Liver (tissue), 9 donors: Measurements from ENCODE around the gene LAGE3. TPM values are rescaled to one million over a fixed set of nuclear protein-coding genes. Genes with fewer than 3 reads are reported as not detected.

Source experiments
- DNase-seq: peaks from one replicate; pipeline ENCODE4 v3.0.0-alpha.2; 2017; ENCODE audit warnings: low spot score
- H3K27ac ChIP-seq, 2 donors: one replicate each; pipeline ENCODE4 v1.7.0; 2013; ENCODE audit warnings: inconsistent platforms in 2 of 2, low read length in 2 of 2, control low read depth in 1 of 2, low read depth in 1 of 2, mild to moderate bottlenecking in 1 of 2
- H3K27me3 ChIP-seq, 4 donors: one replicate each; pipeline versions ENCODE4 v1.6.1 to v1.7.0; 2013; ENCODE audit warnings: low read length in 3 of 4, inconsistent platforms in 1 of 4, mild to moderate bottlenecking in 1 of 4, moderate library complexity in 1 of 4; ENCODE audit not compliant: control insufficient read depth in 4 of 4, insufficient read depth in 4 of 4
- H3K36me3 ChIP-seq, 4 donors: one replicate each; pipeline versions ENCODE4 v1.6.1 to v1.7.0; 2013; ENCODE audit warnings: low read length in 3 of 4, mild to moderate bottlenecking in 3 of 4, low read depth in 1 of 4, moderate library complexity in 1 of 4; ENCODE audit not compliant: control insufficient read depth in 4 of 4, insufficient read depth in 3 of 4
- H3K4me1 ChIP-seq, 4 donors: one replicate each; pipeline versions ENCODE4 v1.6.1 to v1.7.0; 2013; ENCODE audit warnings: low read length in 3 of 4, mild to moderate bottlenecking in 3 of 4, moderate library complexity in 1 of 4; ENCODE audit not compliant: control insufficient read depth in 4 of 4, insufficient read depth in 4 of 4
- H3K4me3 ChIP-seq, 3 donors: one replicate each; pipeline versions ENCODE4 v1.6.1 to v1.7.0; 2013; ENCODE audit warnings: low read length in 3 of 3, control low read depth in 1 of 3, low read depth in 1 of 3, mild to moderate bottlenecking in 1 of 3
- H3K9ac ChIP-seq, 2 donors: one replicate each; pipeline ENCODE4 v1.7.0; 2013; ENCODE audit warnings: low read length in 2 of 2, mild to moderate bottlenecking in 2 of 2, moderate library complexity in 2 of 2, control low read depth in 1 of 2, low read depth in 1 of 2
- H3K9me3 ChIP-seq, 4 donors: one replicate each; pipeline versions ENCODE4 v1.6.1 to v1.7.0; 2013; ENCODE audit warnings: low read length in 3 of 4; ENCODE audit not compliant: control insufficient read depth in 4 of 4
- CTCF ChIP-seq: fragments of 150-350 bp; IDR thresholded peaks from 2 replicates; pipeline ENCODE4 v1.5.1; 2017; ENCODE audit warnings: improper control_type of control experiment, low read depth, low read length; ENCODE audit not compliant: missing input control
- EGR1 ChIP-seq, 2 donors: IDR thresholded peaks; 2 replicates each; pipeline ENCODE4 v1.6.1; 2016 to 2018; ENCODE audit warnings: antibody characterized with exemption in 2 of 2, low read depth in 2 of 2
- FOXA1 ChIP-seq: IDR thresholded peaks from 2 replicates; pipeline ENCODE4 v1.6.1; 2016; ENCODE audit warnings: antibody characterized with exemption
- FOXA2 ChIP-seq: IDR thresholded peaks from 2 replicates; pipeline ENCODE4 v1.6.1; 2016; ENCODE audit warnings: antibody characterized with exemption
- NR2F2 ChIP-seq: IDR thresholded peaks from 2 replicates; pipeline ENCODE4 v1.6.1; 2016; ENCODE audit warnings: antibody characterized with exemption
- RAD21 ChIP-seq, 2 donors: IDR thresholded peaks; 2 replicates each; pipeline ENCODE4 v1.6.1; 2016; ENCODE audit warnings: antibody characterized with exemption in 2 of 2, mild to moderate bottlenecking in 2 of 2
- REST ChIP-seq: IDR thresholded peaks from 2 replicates; pipeline ENCODE4 v1.6.1; 2016; ENCODE audit warnings: antibody characterized with exemption, mild to moderate bottlenecking
- SP1 ChIP-seq: IDR thresholded peaks from 2 replicates; pipeline ENCODE4 v1.6.1; 2018; ENCODE audit warnings: antibody characterized with exemption, mild to moderate bottlenecking
- TAF1 ChIP-seq: conservative IDR thresholded peaks from 2 replicates; pipeline ENCODE4 v1.6.1; 2016; ENCODE audit warnings: antibody characterized with exemption, mild to moderate bottlenecking
- WGBS: extraction: QIAGEN DNeasy Blood & Tissue Kit; methylation state at CpG from one replicate; pipeline ENCODE4 v1.1.7; 2013; 5-methylcytosine and 5-hydroxymethylcytosine counted together
- polyA plus RNA-seq, 2 donors: library from polyadenylated mRNA; stranded (reverse) in 1 of 2; unstranded in 1 of 2; fragments of 200-250 nt in 1 of 2; fragments of >200 nt in 1 of 2; fragmentation: Nextera tagmentation in 1 of 2; extraction: Ambion mirVana in 1 of 2; gene quantifications; one replicate each; pipeline versions ENCODE4 v1.2.1 to v1.2.3, GENCODE V29; 2013 to 2015
- total RNA-seq, 2 donors: library from RNA; depleted of rRNA; stranded (reverse); fragments of >200 nt; gene quantifications; one replicate each; pipeline ENCODE4 v1.2.3, GENCODE V29; 2014
- TF ChIP-seq, protein P1 (sequence below): IDR thresholded peaks from 2 replicates; pipeline ENCODE4 v1.6.1; 2016; ENCODE audit warnings: antibody characterized with exemption
- TF ChIP-seq, protein P2 (sequence below): IDR thresholded peaks from 2 replicates; pipeline ENCODE4 v1.6.1; 2016; ENCODE audit warnings: antibody characterized with exemption
- donor health status: healthy.
- donor health status: healthy.
- donor health status: healthy.
- donor health status: healthy.
- donor health status: healthy.

Gene LAGE3
- total and polyA plus RNA-seq, 4 donors, result 8.5 to 18.1 (median 12.7) TPM

DNA sequence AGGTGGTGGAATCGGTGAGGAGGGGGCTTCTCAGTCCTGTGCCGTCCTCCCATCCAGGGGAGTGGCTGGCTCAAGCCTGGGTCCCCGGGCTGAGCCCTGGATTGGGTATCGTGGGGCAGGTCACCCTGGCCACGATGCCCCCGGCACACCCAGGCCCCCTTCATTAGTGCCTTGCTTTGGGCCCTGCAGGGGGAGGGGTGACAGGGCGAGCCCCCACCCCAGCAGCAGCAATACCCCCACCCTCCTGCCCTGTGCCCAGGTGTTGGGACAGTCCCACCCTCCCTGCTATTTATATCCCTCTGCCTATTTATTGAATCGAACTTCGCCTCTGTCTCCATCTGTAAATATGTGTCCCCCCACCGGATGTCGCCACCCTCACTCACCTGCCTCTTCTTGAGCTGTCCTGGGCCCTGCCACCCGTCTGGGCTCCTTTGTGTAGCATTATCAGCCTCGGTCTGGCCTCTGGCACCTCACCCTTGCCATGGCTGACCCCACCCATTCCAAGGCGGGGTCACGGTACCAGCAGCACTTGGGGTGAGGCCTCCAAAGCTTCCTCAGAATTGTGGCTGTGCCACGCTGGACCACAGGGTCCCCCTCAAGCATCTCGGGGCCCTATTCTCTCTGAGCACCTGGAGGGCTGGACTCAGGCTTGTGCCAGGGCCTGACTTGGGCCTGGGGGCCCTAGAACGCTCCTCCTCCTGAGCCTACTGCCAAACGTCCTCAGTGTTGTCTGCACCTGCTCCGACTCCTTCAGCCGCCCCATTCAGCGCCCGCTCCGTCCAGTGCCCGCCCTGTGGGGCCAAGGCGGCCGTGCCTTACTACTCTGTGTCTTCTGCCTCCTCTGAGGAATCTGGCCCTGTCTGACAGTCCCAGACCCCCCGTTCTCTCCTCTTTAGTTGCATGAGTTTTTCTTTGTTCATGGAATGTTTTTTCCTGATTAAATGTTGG is 6.1 kb downstream of the LAGE3 start (continued):
- TF ChIP-seq, protein P1, sequence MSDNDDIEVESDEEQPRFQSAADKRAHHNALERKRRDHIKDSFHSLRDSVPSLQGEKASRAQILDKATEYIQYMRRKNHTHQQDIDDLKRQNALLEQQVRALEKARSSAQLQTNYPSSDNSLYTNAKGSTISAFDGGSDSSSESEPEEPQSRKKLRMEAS, result no peak
- TF ChIP-seq EGR1 (IDR thresholded peaks at IDR 0.05; ENCODE audit: low read depth in 2 of 2), result no peak
- no peak for TF ChIP-seq SP1

DNA sequence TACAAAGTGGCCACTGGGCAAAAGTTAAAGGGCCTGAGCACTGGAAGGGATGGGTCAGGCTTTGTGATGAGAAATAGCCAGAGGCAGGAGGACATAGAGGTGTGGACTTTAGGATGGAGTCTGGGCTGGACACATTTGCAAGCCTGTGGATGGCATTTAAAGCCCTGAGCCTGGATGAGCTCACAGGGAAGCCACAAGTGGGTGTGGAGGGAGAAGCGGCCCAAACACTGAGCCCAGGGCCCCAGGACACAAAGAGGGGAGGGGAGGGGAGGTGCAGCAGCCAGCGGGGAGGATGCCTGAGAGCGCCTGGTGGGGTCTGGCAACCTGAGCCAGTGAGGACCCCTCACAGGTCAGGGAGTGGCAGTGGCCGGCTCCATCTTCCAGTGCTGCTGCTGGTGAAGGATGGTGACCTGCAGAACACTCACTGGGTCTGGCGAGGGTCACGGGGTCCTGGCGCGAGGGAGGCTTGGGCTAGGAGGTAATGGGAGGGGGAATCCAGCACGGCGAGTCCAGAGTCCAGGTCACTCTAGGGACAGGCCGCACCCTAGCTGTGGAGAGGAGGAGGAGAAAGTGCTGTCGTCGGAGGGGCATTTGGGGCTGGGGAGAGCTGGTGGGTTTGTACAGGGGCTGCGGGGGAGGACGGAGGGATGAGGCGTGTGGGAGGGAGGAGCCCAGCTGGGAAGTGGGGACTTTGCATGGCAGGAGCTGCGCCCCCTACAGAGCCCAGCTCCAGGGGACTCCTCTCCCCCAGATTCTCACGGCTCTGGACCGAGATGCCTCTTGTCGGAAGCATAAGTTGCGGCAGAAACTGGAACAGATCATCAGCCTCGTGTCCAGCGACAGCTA is 7.0 kb downstream of the LAGE3 start:
- Histone ChIP-seq H3K9ac (no peak overlapping the region), H3K4me1 (no peaks in the 10 kb centered on the region), H3K36me3 (no peaks in the 10 kb centered on the region), H3K9me3 (no peaks in the 10 kb centered on the region), H3K27ac (no peak overlapping the region), H3K4me3 (no peak overlapping the region), H3K27me3 (no peaks in the 10 kb centered on the region)
- 77% methylated on average over 23 of the region's 23 CpGs for whole genome bisulfite sequencing
- TF ChIP-seq RAD21 (IDR thresholded peaks at IDR 0.05) (no peak), REST (no peak), CTCF (no peak), FOXA2 (no peak), TAF1 (no peak), EGR1 (IDR thresholded peaks at IDR 0.05; ENCODE audit: low read depth in 2 of 2) (no peak), FOXA1 (no peak), NR2F2 (no peak)
- TF ChIP-seq, protein P2, sequence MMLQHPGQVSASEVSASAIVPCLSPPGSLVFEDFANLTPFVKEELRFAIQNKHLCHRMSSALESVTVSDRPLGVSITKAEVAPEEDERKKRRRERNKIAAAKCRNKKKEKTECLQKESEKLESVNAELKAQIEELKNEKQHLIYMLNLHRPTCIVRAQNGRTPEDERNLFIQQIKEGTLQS, result no peak
- TF ChIP-seq, protein P1, result no peak
- DNase-seq, result no peak
